KMS-11 (cell line): ENCODE measurements around the gene RASSF8.

ENCODE experiments used
- H2AFZ ChIP-seq: fragments of 200-600 bp; sonication (generic); 2 replicates; pipeline ENCODE4 v1.6.1; 2016; ENCODE audit warnings: antibody characterized with exemption, mixed run types, low read depth
- H3K27ac ChIP-seq: fragments of 200-600 bp; sonication (generic); 2 replicates; pipeline ENCODE4 v1.6.1; 2016; ENCODE audit warnings: mild to moderate bottlenecking, mixed run types
- H3K27me3 ChIP-seq: fragments of 200-600 bp; sonication (generic); 2 replicates; pipeline ENCODE4 v1.6.1; 2017; ENCODE audit warnings: mild to moderate bottlenecking, low read depth, mixed run types, moderate library complexity; ENCODE audit not compliant: insufficient read depth
- H3K36me3 ChIP-seq: fragments of 200-600 bp; sonication (generic); 2 replicates; pipeline ENCODE4 v1.6.1; 2017; ENCODE audit warnings: mild to moderate bottlenecking, mixed run types; ENCODE audit not compliant: insufficient read depth
- H3K4me1 ChIP-seq: fragments of 200-600 bp; sonication (generic); 2 replicates; pipeline ENCODE4 v1.6.1; 2016; ENCODE audit warnings: mild to moderate bottlenecking, low read depth, mixed run types; ENCODE audit not compliant: poor library complexity, severe bottlenecking
- H3K4me2 ChIP-seq: fragments of 200-600 bp; sonication (generic); 2 replicates; pipeline ENCODE4 v1.7.0; 2016; ENCODE audit warnings: mild to moderate bottlenecking, mixed run types
- H3K4me3 ChIP-seq: fragments of 200-600 bp; sonication (generic); IDR thresholded peaks from 2 replicates; pipeline ENCODE4 v1.6.1; 2017; ENCODE audit warnings: low read depth, low read length, mixed read lengths; ENCODE audit not compliant: insufficient read depth
- H3K79me2 ChIP-seq: fragments of 200-600 bp; sonication (generic); 2 replicates; pipeline ENCODE4 v1.6.1; 2016; ENCODE audit warnings: low read depth, mixed run types; ENCODE audit not compliant: insufficient read depth
- H3K9ac ChIP-seq: fragments of 200-600 bp; sonication (generic); 2 replicates; pipeline ENCODE4 v1.6.1; 2016; ENCODE audit warnings: mild to moderate bottlenecking, mixed run types
- H4K20me1 ChIP-seq: fragments of 200-600 bp; sonication (generic); 2 replicates; pipeline ENCODE4 v1.6.1; 2016; ENCODE audit warnings: mild to moderate bottlenecking, mixed run types; ENCODE audit not compliant: insufficient read depth
- CTCF ChIP-seq: fragments of 200-600 bp; sonication (generic); conservative IDR thresholded peaks from 2 replicates; pipeline ENCODE4 v1.6.1; 2017; ENCODE audit warnings: low read depth, mild to moderate bottlenecking, antibody characterized with exemption, low read length, moderate library complexity, mixed read lengths

RASSF8 gene

DNA sequence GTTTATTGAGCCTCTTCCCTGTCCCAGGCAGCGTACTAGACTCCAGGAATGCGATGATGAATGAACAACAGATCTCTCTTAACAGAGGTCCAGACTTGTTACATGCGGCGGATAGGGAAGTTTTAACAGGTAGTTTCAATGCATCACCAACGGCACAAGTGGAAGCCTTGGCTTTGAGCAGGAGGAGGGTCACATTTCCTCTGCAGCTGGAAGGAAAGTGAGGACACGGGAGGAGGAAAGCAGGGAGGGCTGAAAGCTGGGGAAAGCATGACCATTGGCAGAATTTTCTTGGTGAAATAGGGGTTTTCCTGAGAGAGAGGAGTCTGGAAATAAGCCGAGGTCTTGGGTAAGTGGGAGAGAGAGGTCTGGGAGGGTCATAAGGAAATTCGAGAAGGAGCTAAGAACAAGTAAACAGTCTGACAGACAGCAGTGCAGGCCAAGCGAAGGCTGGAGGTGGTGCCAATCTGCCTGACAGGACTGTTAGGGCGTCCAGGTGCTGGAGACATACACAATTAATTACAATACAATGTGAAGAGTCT lies 150.9 kb downstream of the RASSF8 start:
- H3K36me3 ChIP-seq, result no peaks in the 10 kb centered on the region
- H3K4me2 ChIP-seq, result no peak overlapping the region
- H3K79me2 ChIP-seq, result no peaks in the 10 kb centered on the region
- H4K20me1 ChIP-seq, result no peaks in the 10 kb centered on the region
- H3K9ac ChIP-seq, result no peak overlapping the region
- no peak for TF ChIP-seq CTCF
- H3K27me3 ChIP-seq, result no peaks in the 10 kb centered on the region
- peaks cover 15% of the 10 kb centered on the region for H3K4me1 ChIP-seq
- no peak overlapping the region for H2AFZ ChIP-seq
- H3K27ac ChIP-seq, result no peak overlapping the region
- no peak overlapping the region for H3K4me3 ChIP-seq

DNA sequence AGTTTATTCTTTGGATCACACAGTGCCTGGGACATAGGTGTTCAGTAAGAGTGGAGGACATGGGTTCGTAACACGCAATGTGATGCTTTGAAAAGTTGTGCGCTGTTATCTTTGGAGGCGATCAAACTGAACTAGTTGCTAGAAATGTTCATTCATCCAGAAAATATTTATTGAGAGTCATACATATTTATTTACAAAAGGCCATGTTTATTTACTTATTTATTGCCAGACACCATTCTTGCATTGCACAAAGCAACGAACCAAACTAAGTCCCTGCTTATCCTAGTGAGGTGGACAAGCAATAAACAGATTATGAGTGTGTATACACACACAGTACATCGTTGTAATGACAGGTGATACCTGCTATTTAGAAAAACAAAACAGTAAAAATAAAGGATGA lies 153.8 kb downstream of the RASSF8 start:
- no peaks in the 10 kb centered on the region for H3K36me3 ChIP-seq
- H3K4me3 ChIP-seq, result no peak overlapping the region
- H3K27me3 ChIP-seq, result no peaks in the 10 kb centered on the region
- H2AFZ ChIP-seq, result no peak overlapping the region
- H3K4me2 ChIP-seq, result no peak overlapping the region; the same call in 1 of the 2 replicates
- H3K9ac ChIP-seq, result no peak overlapping the region
- peaks cover 43% of the 10 kb centered on the region for H3K4me1 ChIP-seq
- TF ChIP-seq CTCF, result no peak
- H3K27ac ChIP-seq, result no peak overlapping the region
- H4K20me1 ChIP-seq, result no peaks in the 10 kb centered on the region
- H3K79me2 ChIP-seq, result no peaks in the 10 kb centered on the region

DNA sequence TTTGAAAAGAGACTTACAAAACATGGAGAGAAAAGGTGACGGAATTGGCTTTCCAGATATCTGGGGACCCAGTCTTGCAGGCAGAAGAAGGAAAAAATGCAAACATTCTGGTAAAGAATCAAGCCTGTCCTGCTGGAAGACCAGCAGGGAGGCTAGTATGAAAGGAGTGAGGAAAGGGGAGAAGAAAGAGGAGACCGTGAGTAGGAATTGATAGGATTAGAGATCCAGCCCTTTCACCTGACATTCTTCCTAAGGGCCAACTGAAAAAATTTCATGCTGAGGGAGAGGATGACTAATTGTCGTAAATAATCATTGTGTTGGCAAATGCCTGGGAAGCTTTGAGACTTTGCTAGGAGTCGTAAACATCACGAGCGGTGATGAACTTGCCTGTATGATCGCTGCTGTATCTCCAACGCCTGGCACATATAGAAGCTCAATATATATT lies 154.2 kb downstream of the RASSF8 start:
- peak overlapping the region; percentile 86 for H3K4me2 ChIP-seq
- TF ChIP-seq CTCF, result no peak
- no peaks in the 10 kb centered on the region for H3K36me3 ChIP-seq
- no peaks in the 10 kb centered on the region for H3K27me3 ChIP-seq
- no peak overlapping the region for H3K9ac ChIP-seq
- H2AFZ ChIP-seq, result no peak overlapping the region; the same call in 1 of the 2 replicates
- no peaks in the 10 kb centered on the region for H4K20me1 ChIP-seq
- no peaks in the 10 kb centered on the region for H3K79me2 ChIP-seq
- peaks cover 48% of the 10 kb centered on the region for H3K4me1 ChIP-seq
- H3K4me3 ChIP-seq, result no peak overlapping the region
- peak overlapping the region; percentile 86; the same call in 1 of the 2 replicates for H3K27ac ChIP-seq

DNA sequence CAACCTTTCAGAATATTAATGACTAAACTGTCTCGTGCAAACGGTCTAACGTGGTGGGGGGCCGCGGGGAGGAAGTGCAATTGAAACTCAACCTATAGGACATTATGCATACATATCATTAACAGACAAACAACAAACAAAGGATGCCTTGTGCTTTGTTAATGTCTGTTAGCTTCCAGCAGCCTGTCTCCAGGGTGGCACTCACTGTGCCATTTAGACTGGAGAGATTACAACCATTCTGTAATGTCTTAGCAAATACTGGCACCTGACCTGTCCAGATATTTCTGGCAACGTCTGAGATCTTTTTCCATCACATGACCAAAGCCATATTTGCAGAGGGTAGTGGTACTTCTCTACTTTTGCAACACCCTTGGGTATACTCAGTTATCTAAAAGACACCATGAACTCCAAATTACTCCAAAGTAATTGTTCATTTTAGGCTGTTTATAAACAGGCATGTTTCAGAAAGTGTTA lies 154.7 kb downstream of the RASSF8 start:
- H3K4me3 ChIP-seq, result no peak overlapping the region

More for the DNA sequence above, 154.7 kb downstream of the RASSF8 start:
- TF ChIP-seq CTCF, result no peak
- Histone ChIP-seq H3K4me2 (peak overlapping the region; percentile 86), H3K9ac (peak overlapping the region; percentile 68; the same call in 1 of the 2 replicates), H3K27me3 (no peaks in the 10 kb centered on the region), H3K79me2 (peaks cover 4% of the 10 kb centered on the region; the same call in 1 of the 2 replicates), H3K36me3 (no peaks in the 10 kb centered on the region), H2AFZ (peak overlapping the region; percentile 54), H4K20me1 (no peaks in the 10 kb centered on the region), H3K4me1 (peaks cover 53% of the 10 kb centered on the region), H3K27ac (peak overlapping the region; percentile 86)
